ENCODE measurements around the gene C1orf105. TPM values are rescaled to one million over a fixed set of nuclear protein-coding genes. Genes with fewer than 3 reads are reported as not detected.

C1orf105 gene
- total and polyA plus RNA-seq, 2 of the 13 experiments (the other 11 are each of a cell fraction or from before 2014, with no cell fraction given), result 0.15 to 0.45 TPM

GRCh38 chr1:172488393-172488792, 67.9 kb downstream of the C1orf105 start:
- Histone ChIP-seq H3K36me3 (replicated peaks in 1 of 2; ENCODE audit: control insufficient read depth in 1 of 2, insufficient read depth in 2 of 2, low read length in 2 of 2) (no peaks in the 10 kb centered on the region), H3K79me2 (ENCODE audit: insufficient read depth, low read length) (no peaks in the 10 kb centered on the region), H3K9me3 (ENCODE audit: low read length) (no peaks in the 10 kb centered on the region), H4K20me1 (ENCODE audit: insufficient read depth, low read length) (no peaks in the 10 kb centered on the region), H3K4me3 (replicated peaks in 1 of 3; ENCODE audit: insufficient read depth in 1 of 3, low read depth in 2 of 3, low read length in 3 of 3) (no peak overlapping the region), H3K4me1 (ENCODE audit: insufficient read depth, low read length) (peaks cover 5% of the 10 kb centered on the region), H2AFZ (ENCODE audit: low read length) (no peak overlapping the region), H3K4me2 (ENCODE audit: low read depth, low read length) (no peak overlapping the region), H3K27ac (ENCODE audit: extremely low read length, insufficient read depth, low read length) (no peak overlapping the region), H3K27me3 (ENCODE audit: control insufficient read depth in 1 of 2, insufficient read depth in 2 of 2, low read length in 2 of 2) (no peaks in the 10 kb centered on the region; a peak in 2 of 5 replicates), H3K9ac (ENCODE audit: insufficient read depth, low read depth, low read length) (no peak overlapping the region)
- FAIRE-seq, result no peak
- no peak for TF ChIP-seq MLX (CRISPR knock-in tag; IDR thresholded peaks at IDR 0.05)
- TF ChIP-seq ZBTB25 (CRISPR knock-in tag; IDR thresholded peaks at IDR 0.05), result no peak
- TF ChIP-seq PLRG1 (conservative IDR thresholded peaks at IDR 0.05), result no peak
- TF ChIP-seq MXI1 (IDR thresholded peaks at IDR 0.05; ENCODE audit: borderline replicate concordance, low read depth, low read length), result no peak
- TF ChIP-seq ZNF549 (CRISPR knock-in tag; IDR thresholded peaks at IDR 0.05), result no peak
- TF ChIP-seq PCBP1 (IDR thresholded peaks at IDR 0.05; ENCODE audit: borderline replicate concordance, low read depth, low read length), result no peak
- no peak for TF ChIP-seq HNF1B (CRISPR knock-in tag; IDR thresholded peaks at IDR 0.05)
- no peak for TF ChIP-seq ZNF451 (CRISPR knock-in tag; IDR thresholded peaks at IDR 0.05)
- TF ChIP-seq EED (CRISPR knock-in tag; IDR thresholded peaks at IDR 0.05), result no peak
- TF ChIP-seq HES4 (CRISPR knock-in tag; IDR thresholded peaks at IDR 0.05; ENCODE audit: borderline replicate concordance), result no peak
- intact Hi-C loops (cut with micrococcal nuclease; ENCODE audit: unreplicated experiment) (no loop called here), in situ Hi-C loops (cut with HindIII; ENCODE audit: extremely low pct_ligation_motif_present, low pct_unique_long_range_greater_than_20kb) (no loop called here)
- ChIA-PET CTCF (ENCODE audit: low intra/inter-chr PET ratio, low total read pairs) (no interaction called here), POLR2A (no interaction called here)
- DNase-seq (ENCODE audit: low spot score), result no peak
- 81% methylated on average over 3 of the region's 3 CpGs for WGBS (ENCODE audit: low lambda C conversion rate)
- ATAC-seq, result no peak
- BruUV-seq (replicated peaks), result no TSS peak

All from HepG2 (cell line).